HG03280 (cell line): Measurements from ENCODE around the gene DPH7.
"Not testable (repeated sequence)": the region's sequence is repeated elsewhere in the genome, so short reads cannot be mapped to it uniquely, and the experiment has no call there.

Experiments used
- ATAC-seq: cut with Tn5 transposase; IDR thresholded peaks from one replicate; pipeline ENCODE4 v1.9.1; 2021; ENCODE audit warnings: mild to moderate bottlenecking, moderate library complexity; ENCODE audit not compliant: unreplicated experiment

Gene DPH7

GRCh38 chr9:137521405-137521985 lies 57.2 kb downstream of the DPH7 start:
- no peak for ATAC-seq

GRCh38 chr9:137520614-137521404 lies 57.9 kb downstream of the DPH7 start:
- ATAC-seq, result no peak

GRCh38 chr9:137519553-137519952 lies 59.2 kb downstream of the DPH7 start:
- ATAC-seq, result no peak

GRCh38 chr9:137518661-137519459 lies 59.9 kb downstream of the DPH7 start:
- not testable (repeated sequence) for ATAC-seq

- no peak for ATAC-seq
Observed at GRCh38 chr9:137516144-137516917, 62.4 kb downstream of the DPH7 start.

- no peak for ATAC-seq
Observed at GRCh38 chr9:137515338-137515724, 63.4 kb downstream of the DPH7 start.

- no peak for ATAC-seq
Observed at GRCh38 chr9:137514691-137515337, 63.9 kb downstream of the DPH7 start.

- not testable (repeated sequence) for ATAC-seq
Observed at GRCh38 chr9:137513801-137514570, 64.7 kb downstream of the DPH7 start.

GRCh38 chr9:137513136-137513535 lies 65.6 kb downstream of the DPH7 start:
- not testable (repeated sequence) for ATAC-seq

GRCh38 chr9:137511758-137512463 lies 66.8 kb downstream of the DPH7 start:
- no peak for ATAC-seq

- ATAC-seq, result not testable (repeated sequence)
Observed at GRCh38 chr9:137511126-137511525, 67.6 kb downstream of the DPH7 start.

- ATAC-seq, result no peak
Observed at GRCh38 chr9:137509198-137509597, 69.5 kb downstream of the DPH7 start.

GRCh38 chr9:137506702-137507171 lies 72.0 kb downstream of the DPH7 start:
- ATAC-seq, result no peak

- no peak for ATAC-seq
Observed at GRCh38 chr9:137506274-137506673, 72.5 kb downstream of the DPH7 start.

- ATAC-seq, result no peak
Observed at GRCh38 chr9:137505421-137506140, 73.1 kb downstream of the DPH7 start.
